Fibroblast of villous mesenchyme (primary cell): ENCODE data around the gene COL4A1. TPM values are rescaled to one million over a fixed set of nuclear protein-coding genes. Genes with fewer than 3 reads are reported as not detected.
A peak's percentile ranks its signal among the peaks of the same experiment; 100 is the strongest.

Source experiments
- DNase-seq: peaks from one replicate; pipeline ENCODE4 v3.0.0-alpha.2; 2010; ENCODE audit warnings: low read depth
- H3K4me3 ChIP-seq: 2 replicates; pipeline ENCODE4 v1.5.1; 2011; ENCODE audit warnings: low read depth, mild to moderate bottlenecking, low read length
- CTCF ChIP-seq: IDR thresholded peaks from 2 replicates; pipeline ENCODE4 v1.5.1; 2012; ENCODE audit warnings: low read depth, mild to moderate bottlenecking, low read length; ENCODE audit not compliant: insufficient read depth
- total RNA-seq: library from RNA; depleted of rRNA; stranded (reverse); fragments of >200 nt; gene quantifications from 2 replicates; pipeline ENCODE4 v1.2.3, GENCODE V29; 2012

The COL4A1 gene
- total RNA-seq, 1 donor = 1,391 TPM

GRCh38 chr13:110234532-110234931 is 72.4 kb downstream of the COL4A1 start:
- no peak for TF ChIP-seq CTCF
- H3K4me3 ChIP-seq = no peak overlapping the region
- no peak for DNase-seq

- DNase-seq = peak; percentile 71
- no peak overlapping the region for H3K4me3 ChIP-seq
Observed at GRCh38 chr13:110233951-110234280, 73.0 kb downstream of the COL4A1 start.

GRCh38 chr13:110233181-110233950 is 73.6 kb downstream of the COL4A1 start:
- peak; percentile 96 for DNase-seq
- no peak for TF ChIP-seq CTCF
- H3K4me3 ChIP-seq = no peak overlapping the region

More at GRCh38 chr13:110233951-110234280, 73.0 kb downstream of the COL4A1 start:
- no peak for TF ChIP-seq CTCF

- no peak for TF ChIP-seq CTCF
- DNase-seq = no peak
- no peak overlapping the region for H3K4me3 ChIP-seq
Observed at GRCh38 chr13:110232756-110233155, 74.2 kb downstream of the COL4A1 start.

- DNase-seq = no peak
- no peak overlapping the region for H3K4me3 ChIP-seq
- no peak for TF ChIP-seq CTCF
Observed at GRCh38 chr13:110232142-110232541, 74.8 kb downstream of the COL4A1 start.

GRCh38 chr13:110231348-110232047 is 75.5 kb downstream of the COL4A1 start:
- TF ChIP-seq CTCF = no peak
- no peak for DNase-seq
- H3K4me3 ChIP-seq = no peak overlapping the region
